EL (cell line): ENCODE measurements around the gene ENOX1.

Experiments used
- DNase-seq: peaks from one replicate; pipeline ENCODE4 v3.0.0-alpha.2; 2016

Gene ENOX1

GRCh38 chr13:43587376-43587775, 199.4 kb downstream of the ENOX1 start:
- no peak for DNase-seq

GRCh38 chr13:43584751-43585150, 202.0 kb downstream of the ENOX1 start:
- DNase-seq = no peak

DNA sequence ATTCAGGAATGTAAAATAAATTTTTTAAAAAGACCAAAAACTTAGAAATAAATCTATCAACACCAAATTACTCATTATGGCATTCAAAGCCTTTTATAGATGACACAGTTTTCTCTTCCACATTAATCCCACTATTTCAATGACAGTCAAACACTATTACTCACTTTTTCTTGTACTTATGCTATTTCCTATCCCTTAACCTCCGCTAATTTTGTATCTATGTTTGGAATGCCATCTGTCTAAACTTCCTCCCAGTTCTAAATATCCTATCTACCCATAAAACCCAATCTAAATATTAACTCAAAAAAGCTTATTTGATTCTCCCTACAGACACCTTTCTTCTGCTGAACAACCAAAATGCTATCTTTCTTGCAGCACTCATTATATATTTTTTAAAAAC, 203.5 kb downstream of the ENOX1 start:
- DNase-seq = no peak

DNA sequence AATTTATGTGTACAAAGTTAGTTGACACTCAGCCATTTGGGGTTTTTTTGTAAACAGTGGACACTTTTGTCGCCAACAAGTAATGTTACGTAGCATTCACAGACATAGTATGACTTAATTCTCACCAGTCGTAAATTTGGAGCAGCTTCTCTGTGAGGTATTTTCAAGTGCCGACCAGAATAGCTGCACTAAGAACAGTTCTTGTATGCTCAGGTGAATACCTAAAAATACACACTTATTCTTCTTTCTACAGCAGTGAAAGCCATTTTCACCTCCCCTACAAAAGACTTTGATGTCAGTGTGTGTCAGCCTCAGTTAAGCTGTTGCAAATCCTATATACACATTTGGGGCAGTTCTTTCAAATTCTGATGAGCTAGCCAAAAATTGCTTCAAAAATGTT, 206.5 kb downstream of the ENOX1 start:
- no peak for DNase-seq

GRCh38 chr13:43579321-43579720, 207.5 kb downstream of the ENOX1 start:
- DNase-seq = no peak

- DNase-seq = no peak
These were observed 212.2 kb downstream of the ENOX1 start for GRCh38 chr13:43574605-43575004.

DNA sequence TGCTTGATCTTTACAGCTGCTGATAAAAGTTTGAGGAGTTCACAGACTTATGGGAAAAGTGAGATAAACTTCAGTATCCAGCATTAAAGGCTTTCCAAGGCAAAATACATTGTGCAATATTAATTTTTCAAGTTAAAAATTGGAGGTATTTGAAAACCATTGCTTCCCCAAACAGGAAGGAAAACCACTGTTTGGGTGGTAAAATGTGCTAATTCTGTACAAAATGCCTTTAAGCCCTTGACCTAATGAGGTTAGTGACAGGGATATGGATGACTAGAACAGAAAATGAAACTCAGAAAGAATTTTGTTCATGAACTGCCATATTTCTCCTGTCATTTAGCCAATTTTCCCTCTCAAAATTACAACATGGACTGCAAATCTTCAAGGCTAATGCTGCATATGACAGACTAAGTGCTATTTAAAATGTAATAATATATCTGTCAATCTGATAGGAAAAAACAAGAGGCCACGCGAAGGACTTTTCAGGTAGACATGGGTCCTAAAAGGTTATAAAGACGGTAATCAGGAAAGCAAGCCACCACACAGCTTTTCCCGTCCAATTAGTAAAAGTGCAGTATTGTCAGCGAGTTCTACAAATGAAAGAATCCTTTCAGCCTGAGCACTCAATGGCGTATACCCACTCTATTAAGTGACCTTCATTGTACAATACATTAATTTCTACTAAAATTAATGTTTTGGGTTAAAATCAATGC, 212.8 kb downstream of the ENOX1 start:
- peak; percentile 29 for DNase-seq

- DNase-seq = peak; percentile 79
These were observed 213.4 kb downstream of the ENOX1 start for GRCh38 chr13:43573361-43573740.

DNA sequence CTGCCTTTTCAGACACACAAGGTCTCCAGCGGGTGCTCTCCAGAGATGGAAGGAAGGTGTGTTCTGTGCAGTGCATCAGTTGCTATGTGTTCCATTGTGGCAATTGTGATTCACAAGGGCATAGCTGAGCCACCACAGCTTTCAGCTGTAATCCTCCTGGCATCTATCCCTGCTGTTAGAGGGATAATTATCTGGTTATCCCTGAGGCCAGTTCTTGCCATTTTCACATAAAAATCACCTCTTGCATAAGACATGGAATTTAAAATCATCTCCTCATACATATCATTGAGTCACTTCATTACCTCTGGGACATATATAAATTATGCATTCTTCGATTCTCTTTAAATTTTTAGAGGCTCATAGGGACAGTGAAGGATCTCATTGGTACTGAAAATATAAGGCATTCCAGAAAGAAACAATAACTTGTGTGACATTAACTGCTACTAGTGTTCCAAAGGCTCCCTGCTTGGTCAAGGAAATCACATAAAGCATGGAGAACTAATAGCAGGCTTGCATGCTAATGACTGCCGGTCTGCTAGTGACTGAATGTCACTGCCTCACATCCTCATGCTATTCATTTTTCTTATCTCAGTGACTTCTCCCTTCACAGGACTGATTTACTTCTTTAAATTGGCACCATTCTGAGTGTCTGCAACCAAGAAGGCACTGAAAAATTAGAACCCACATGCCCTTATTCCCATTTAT, 214.0 kb downstream of the ENOX1 start:
- peak; percentile 88 for DNase-seq

GRCh38 chr13:43569658-43570057, 217.1 kb downstream of the ENOX1 start:
- DNase-seq = no peak

GRCh38 chr13:43567608-43568007, 219.2 kb downstream of the ENOX1 start:
- DNase-seq = peak; percentile 69

GRCh38 chr13:43564952-43565351, 221.8 kb downstream of the ENOX1 start:
- DNase-seq = no peak

DNA sequence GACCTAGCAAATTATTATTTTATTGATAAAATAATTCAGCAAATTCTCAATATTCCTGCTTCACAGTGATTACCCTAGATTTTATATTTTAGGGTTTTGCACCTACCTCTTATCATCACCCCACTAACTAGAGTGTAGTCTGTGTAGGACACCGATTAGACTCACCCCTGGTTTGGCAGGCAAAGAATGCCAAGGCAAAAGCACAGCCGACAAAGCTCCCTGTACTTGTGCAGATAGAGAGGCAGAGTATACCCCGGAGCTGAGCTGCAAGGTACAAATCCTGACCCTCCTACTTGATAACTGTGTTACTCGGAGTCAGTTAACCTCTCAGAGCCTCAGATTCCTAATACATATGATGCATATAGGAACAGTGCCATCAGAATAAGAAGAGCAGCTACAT, 225.7 kb downstream of the ENOX1 start:
- no peak for DNase-seq

GRCh38 chr13:43558939-43559338, 227.8 kb downstream of the ENOX1 start:
- no peak for DNase-seq

DNA sequence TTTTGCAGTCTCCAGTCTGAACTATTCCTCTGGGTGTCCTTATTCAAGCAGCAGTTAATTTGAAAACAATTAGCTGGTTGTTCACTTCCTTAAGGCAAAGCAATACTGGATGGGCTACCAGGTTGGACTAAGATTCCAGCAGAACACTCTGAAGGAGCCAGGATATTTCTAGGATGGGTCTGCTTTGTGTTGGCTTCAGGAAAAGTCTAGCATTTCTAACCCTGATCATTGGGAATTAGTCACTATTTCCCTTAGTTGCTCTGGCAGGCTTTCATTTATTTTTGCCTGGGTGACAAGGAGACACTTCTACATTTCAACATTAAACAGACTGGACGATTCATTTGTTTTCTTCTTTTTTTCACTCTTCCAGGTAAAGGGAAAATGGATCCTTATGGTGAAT, 228.4 kb downstream of the ENOX1 start:
- DNase-seq = no peak

DNA sequence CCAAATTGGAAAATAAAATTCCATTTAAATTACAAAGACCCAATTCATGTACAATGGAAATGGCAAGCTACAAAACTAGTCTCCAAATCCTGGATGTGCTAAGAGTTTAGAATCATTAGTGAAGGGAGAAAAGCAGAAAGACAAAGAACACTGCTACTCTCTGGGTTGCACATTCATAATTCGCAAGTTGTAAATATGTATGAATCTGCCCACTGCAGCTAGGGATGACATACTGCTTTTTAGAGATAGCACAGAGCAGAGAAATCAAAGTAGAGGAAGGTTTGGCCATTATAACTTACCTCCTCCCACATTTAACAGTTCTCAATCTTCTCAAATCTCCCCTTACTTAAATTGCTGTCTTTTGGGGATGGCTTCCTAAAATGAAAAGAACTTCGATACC, 231.1 kb downstream of the ENOX1 start:
- DNase-seq = no peak

DNA sequence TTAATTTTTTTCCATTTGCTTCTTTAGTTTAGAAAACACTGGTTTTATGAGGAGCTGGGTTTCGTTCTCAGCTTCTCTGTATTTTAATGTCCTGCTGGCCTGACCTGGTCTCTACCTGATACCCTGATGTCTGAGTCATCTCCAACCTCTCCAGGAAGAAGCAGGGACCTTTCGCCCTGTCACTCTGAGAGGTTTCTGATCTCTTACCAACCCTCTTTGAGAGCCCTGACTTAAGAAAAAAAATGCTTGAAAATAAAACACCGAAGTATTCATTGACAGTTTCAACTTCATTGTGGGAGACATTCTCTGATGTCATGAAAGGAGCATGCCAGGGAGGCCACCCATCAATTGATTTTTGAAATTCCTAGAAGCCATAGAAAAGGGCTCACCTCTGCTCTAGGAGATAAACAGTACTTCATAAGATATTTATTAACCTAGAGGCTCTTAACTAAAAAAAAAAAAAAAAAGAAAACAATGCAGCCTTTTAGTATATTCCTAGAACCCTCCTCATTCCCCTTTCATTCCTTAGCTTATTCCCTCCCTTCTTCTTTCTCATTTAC, 234.8 kb downstream of the ENOX1 start:
- no peak for DNase-seq

GRCh38 chr13:43546816-43547215, 240.0 kb downstream of the ENOX1 start:
- no peak for DNase-seq

DNA sequence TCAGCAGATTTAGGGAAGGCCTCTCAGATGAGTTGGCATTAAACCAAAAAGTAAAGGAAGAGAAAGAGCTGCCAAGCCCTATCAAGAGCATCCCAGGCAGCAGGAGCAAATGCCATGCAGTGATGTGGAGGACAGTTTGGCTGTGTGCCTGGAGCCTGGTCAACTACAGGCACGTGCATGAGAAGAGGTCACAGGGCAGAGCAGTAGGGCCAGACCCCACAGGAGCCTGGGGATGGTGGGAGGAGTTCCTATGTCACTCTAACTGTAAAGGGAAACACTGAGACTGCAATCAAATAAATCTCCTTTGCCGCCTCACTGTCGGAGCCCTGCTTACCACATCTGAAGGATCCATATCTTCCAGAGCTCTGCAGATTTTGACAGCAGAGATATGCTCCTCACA, 240.5 kb downstream of the ENOX1 start:
- peak; percentile 22 for DNase-seq

DNA sequence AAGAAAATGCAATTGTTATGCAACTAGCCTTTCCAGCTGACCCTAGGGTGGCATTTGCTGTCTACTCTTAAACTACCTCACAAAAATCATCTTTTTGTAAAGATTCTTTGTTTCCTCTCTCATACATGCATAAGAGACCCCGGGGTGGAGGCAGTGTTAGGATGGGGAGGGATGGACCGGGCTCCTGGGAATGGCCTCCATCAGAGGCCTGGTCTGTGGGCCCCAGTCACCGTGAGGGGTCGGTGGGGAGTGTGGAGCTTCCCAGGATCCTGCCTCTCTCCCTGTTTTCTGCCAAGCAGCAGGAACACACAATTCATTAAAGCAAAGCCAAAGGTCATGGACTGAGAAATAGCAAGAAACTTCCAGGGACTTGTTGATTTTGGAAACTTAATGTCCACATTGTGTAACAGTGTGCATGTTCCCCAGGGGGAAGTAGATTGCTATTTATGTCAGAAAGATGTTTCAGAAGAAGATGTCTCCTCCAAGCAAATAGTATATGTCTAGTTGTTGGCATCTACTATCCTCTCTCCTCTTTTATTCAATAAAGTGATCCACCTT, 241.4 kb downstream of the ENOX1 start:
- DNase-seq = no peak

GRCh38 chr13:43544631-43545030, 242.1 kb downstream of the ENOX1 start:
- DNase-seq = no peak

DNA sequence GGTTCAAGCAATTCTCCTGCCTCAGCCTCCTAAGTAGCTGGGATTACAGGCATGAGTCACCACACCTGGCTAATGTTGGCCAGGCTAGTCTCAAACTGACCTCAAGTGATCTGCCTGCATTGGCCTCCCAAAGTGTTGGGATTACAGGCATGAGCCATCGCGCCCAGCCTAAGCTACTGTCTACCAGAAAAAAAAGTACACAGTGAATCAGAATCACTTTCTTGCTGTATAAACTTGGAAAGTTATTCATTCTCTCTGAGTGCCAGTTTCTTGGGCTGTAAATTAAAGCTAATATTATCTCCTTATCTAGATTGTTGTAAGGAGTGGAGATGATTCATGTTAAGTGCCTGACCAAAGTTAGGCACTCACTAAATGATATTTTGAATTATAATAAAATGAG, 242.8 kb downstream of the ENOX1 start:
- DNase-seq = peak; percentile 34

DNA sequence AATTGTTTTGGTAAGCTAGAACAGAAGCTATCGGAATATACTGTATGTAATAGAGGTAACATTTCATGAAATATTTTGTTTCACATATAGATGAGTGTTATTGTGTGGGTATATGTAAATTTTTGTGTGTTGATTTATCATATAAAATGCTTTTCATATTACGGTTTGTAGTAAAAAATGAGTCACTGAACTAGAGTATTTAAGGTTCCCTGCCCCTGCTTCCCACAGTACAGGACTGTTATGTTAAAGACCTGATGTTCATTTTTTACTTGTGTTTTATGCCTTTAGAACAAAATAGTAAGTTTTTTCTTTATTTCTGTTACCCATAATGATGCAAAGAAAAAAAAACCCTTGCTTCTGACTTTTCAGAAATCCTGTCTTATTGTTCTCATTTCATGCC, 243.4 kb downstream of the ENOX1 start:
- peak; percentile 48 for DNase-seq

GRCh38 chr13:43537124-43537523, 249.6 kb downstream of the ENOX1 start:
- no peak for DNase-seq
